GM18526 (cell line): ENCODE data around the gene RSPH4A.

Experiments
- POLR2A ChIP-seq: IDR thresholded peaks from 3 replicates; pipeline ENCODE4 v1.6.1; 2011; ENCODE audit not compliant: insufficient read length; ENCODE audit errors: extremely low read depth

RSPH4A gene

GRCh38 chr6:116615937-116616736 is at the start of gene RSPH4A:
Gene RSPH4A, plus strand, starts transcription at chr6:116616479. Its CDS starts 145 bp downstream, at chr6:116616624.
- no peak for TF ChIP-seq POLR2A

GRCh38 chr6:116568111-116568510 is 48.2 kb upstream of the RSPH4A start:
- no peak for TF ChIP-seq POLR2A

GRCh38 chr6:116568821-116569755 is 47.2 kb upstream of the RSPH4A start:
- no peak for TF ChIP-seq POLR2A

GRCh38 chr6:116570856-116571682 is 45.2 kb upstream of the RSPH4A start, which contains the start of gene RWDD1:
Gene RWDD1, plus strand, starts transcription at chr6:116571504. Its CDS starts 79 bp downstream, at chr6:116571583.
- TF ChIP-seq POLR2A: peak; percentile 84

GRCh38 chr6:116571683-116572000 is 44.6 kb upstream of the RSPH4A start:
- TF ChIP-seq POLR2A: no peak

- TF ChIP-seq POLR2A: no peak
Observed at GRCh38 chr6:116572162-116572561, 44.1 kb upstream of the RSPH4A start.

- TF ChIP-seq POLR2A: no peak
Observed at GRCh38 chr6:116575227-116575626, 41.1 kb upstream of the RSPH4A start.

- TF ChIP-seq POLR2A: no peak
Observed at GRCh38 chr6:116577486-116577885, 38.8 kb upstream of the RSPH4A start.

GRCh38 chr6:116578335-116578734 is 37.9 kb upstream of the RSPH4A start:
- TF ChIP-seq POLR2A: no peak

- no peak for TF ChIP-seq POLR2A
Observed at GRCh38 chr6:116579143-116579542, 37.1 kb upstream of the RSPH4A start.

GRCh38 chr6:116580198-116580597 is 36.1 kb upstream of the RSPH4A start:
- TF ChIP-seq POLR2A: no peak

GRCh38 chr6:116586276-116586675 is 30.0 kb upstream of the RSPH4A start:
- TF ChIP-seq POLR2A: no peak

- no peak for TF ChIP-seq POLR2A
Observed at GRCh38 chr6:116586738-116587137, 29.5 kb upstream of the RSPH4A start.

GRCh38 chr6:116595247-116595646 is 21.0 kb upstream of the RSPH4A start:
- TF ChIP-seq POLR2A: no peak

- no peak for TF ChIP-seq POLR2A
Observed at GRCh38 chr6:116596815-116597214, 19.5 kb upstream of the RSPH4A start.

- TF ChIP-seq POLR2A: no peak
Observed at GRCh38 chr6:116605935-116606334, 10.3 kb upstream of the RSPH4A start.

- TF ChIP-seq POLR2A: no peak
Observed at GRCh38 chr6:116611056-116611455, 5.2 kb upstream of the RSPH4A start.
